HepG2 (cell line): ENCODE measurements around the gene COL18A1. TPM values are rescaled to one million over a fixed set of nuclear protein-coding genes. Genes with fewer than 3 reads are reported as not detected.

Experiments used
- FOXP1 ChIP-seq, 2 experiments: fragments of 450-650 bp in 1 of 2; IDR thresholded peaks; 2 replicates each; pipeline ENCODE4 v1.6.1; 2017 to 2018; ENCODE audit warnings: antibody characterized with exemption in 1 of 2
- GRHL1 ChIP-seq: sonication (generic); formaldehyde crosslinking; conservative IDR thresholded peaks from 2 replicates; pipeline ENCODE4 v1.8.0; 2022; ENCODE audit warnings: missing genetic modification reagents
- NFYB ChIP-seq: sonication (generic); formaldehyde crosslinking; IDR thresholded peaks from 2 replicates; pipeline ENCODE4 v1.4.0; 2020; ENCODE audit warnings: missing genetic modification reagents
- PRDM15 ChIP-seq: sonication (generic); formaldehyde crosslinking; IDR thresholded peaks from 2 replicates; pipeline ENCODE4 v1.4.0; 2020; ENCODE audit warnings: missing genetic modification reagents
- ZBTB10 ChIP-seq: sonication (generic); formaldehyde crosslinking; IDR thresholded peaks from 2 replicates; pipeline ENCODE4 v1.4.0; 2020; ENCODE audit warnings: missing genetic modification reagents, borderline replicate concordance
- ZNF468 ChIP-seq: sonication (generic); formaldehyde crosslinking; IDR thresholded peaks from 2 replicates; pipeline ENCODE4 v1.8.0; 2022; ENCODE audit warnings: mild to moderate bottlenecking, moderate library complexity, missing genetic modification reagents
- ZNF609 ChIP-seq: sonication (generic); formaldehyde crosslinking; IDR thresholded peaks from 2 replicates; pipeline ENCODE4 v1.4.0; 2020; ENCODE audit warnings: mild to moderate bottlenecking, missing genetic modification reagents, borderline replicate concordance
- ZNF639 ChIP-seq: conservative IDR thresholded peaks from 2 replicates; pipeline ENCODE4 v1.6.1; 2018; ENCODE audit warnings: missing genetic modification reagents
- ZNF768 ChIP-seq: sonication (generic); formaldehyde crosslinking; IDR thresholded peaks from 2 replicates; pipeline ENCODE4 v1.4.0; 2020; ENCODE audit warnings: missing genetic modification reagents
- polyA plus RNA-seq, 8 experiments: library from polyadenylated mRNA; depleted of rRNA in 3 of 8; stranded (reverse) in 7 of 8; unstranded in 1 of 8; fragments of >200 nt; fragmentation: Illumina TruSeq in 4 of 8; extraction: Trizol in 4 of 8; gene quantifications; 2 replicates each; pipeline versions ENCODE4 v1.2.1 to v1.2.3, GENCODE V29; 2011 to 2016; ENCODE audit warnings: low read depth in 4 of 8, missing spikeins in 1 of 8, mixed read lengths in 1 of 8; ENCODE audit not compliant: insufficient read depth in 1 of 8
- total RNA-seq, 5 experiments: library from RNA; depleted of rRNA; stranded (reverse); fragments of >200 nt; fragmentation: Illumina TruSeq; extraction: Trizol; gene quantifications; 2 replicates each; pipeline ENCODE4 v1.2.3, GENCODE V29; 2016; ENCODE audit warnings: low read depth in 1 of 5

Gene COL18A1
- total and polyA plus RNA-seq, 2 of the 13 experiments (the other 11 are each of a cell fraction or from before 2014, with no cell fraction given): 79.0 to 102 TPM

- TF ChIP-seq ZNF609 (CRISPR knock-in tag): peak; percentile 75
- no peak for TF ChIP-seq PRDM15 (CRISPR knock-in tag)
- TF ChIP-seq ZBTB10 (CRISPR knock-in tag): peak; percentile 91; the same call in 1 of the 2 replicates
- TF ChIP-seq FOXP1 (IDR thresholded peaks at IDR 0.05): no peak
- peak; percentile 47; the same call in 1 of the 2 replicates for TF ChIP-seq FOXP1 (CRISPR knock-in tag; IDR thresholded peaks at IDR 0.05)
- no peak for TF ChIP-seq ZNF768
- no peak for TF ChIP-seq GRHL1 (CRISPR knock-in tag)
- no peak for TF ChIP-seq ZNF639 (CRISPR knock-in tag)
- TF ChIP-seq NFYB (CRISPR knock-in tag): no peak
- no peak for TF ChIP-seq ZNF468 (CRISPR knock-in tag)
Measured at GRCh38 chr21:45365608-45366241, 39.2 kb upstream of the COL18A1 start (continued).
